Keratinocyte (primary cell): ENCODE data around the gene CORO7. TPM values are rescaled to one million over a fixed set of nuclear protein-coding genes. Genes with fewer than 3 reads are reported as not detected.

Experiments used
- DNase-seq: peaks from one replicate; pipeline ENCODE4 v3.0.0-alpha.2; 2011; ENCODE audit warnings: low read depth, missing footprints, low spot score
- FAIRE-seq: peaks from 2 replicates; lab custom pipeline; 2011; peaks lifted over from hg19 to GRCh38; lab: Jason Lieb, UNC
- H2AFZ ChIP-seq: 2 replicates; pipeline ENCODE4 v1.6.0; 2012; ENCODE audit warnings: low read length, control low read depth, inconsistent platforms; ENCODE audit not compliant: control insufficient read depth
- H3K27ac ChIP-seq: 2 replicates; pipeline ENCODE4 v1.5.1; 2011; ENCODE audit warnings: low read length; ENCODE audit not compliant: control insufficient read depth, insufficient read depth
- H3K27me3 ChIP-seq: 3 replicates; pipeline ENCODE4 v1.6.0; 2011; ENCODE audit warnings: low read length; ENCODE audit not compliant: control insufficient read depth, insufficient read depth; ENCODE audit errors: extremely low read depth
- H3K36me3 ChIP-seq, 2 experiments: 2 replicates in 1 of 2; 3 replicates in 1 of 2; pipeline ENCODE4 v1.5.1; 2011; ENCODE audit warnings: low read length in 2 of 2, mild to moderate bottlenecking in 1 of 2; ENCODE audit not compliant: control insufficient read depth in 2 of 2, insufficient read depth in 2 of 2; ENCODE audit errors: extremely low read depth in 1 of 2
- H3K4me1 ChIP-seq: 3 replicates; pipeline ENCODE4 v1.5.1; 2011; ENCODE audit warnings: low read length; ENCODE audit not compliant: control insufficient read depth, insufficient read depth; ENCODE audit errors: extremely low read depth
- H3K4me2 ChIP-seq: 3 replicates; pipeline ENCODE4 v1.6.0; 2011; ENCODE audit warnings: low read depth, low read length; ENCODE audit not compliant: control insufficient read depth, insufficient read depth; ENCODE audit errors: extremely low read depth
- H3K4me3 ChIP-seq, 3 experiments: fragments of 200-600 bp in 1 of 3; sonication (generic) in 1 of 3; 2 replicates in 2 of 3; 3 replicates in 1 of 3; pipeline ENCODE4 v1.5.1; 2011 to 2016; ENCODE audit warnings: low read length in 3 of 3, mild to moderate bottlenecking in 3 of 3, control low read depth in 2 of 3, inconsistent platforms in 1 of 3, low read depth in 1 of 3, mixed read lengths in 1 of 3, mixed run types in 1 of 3, moderate library complexity in 1 of 3; ENCODE audit not compliant: control insufficient read depth in 2 of 3, insufficient read depth in 2 of 3; ENCODE audit errors: extremely low read depth in 1 of 3
- H3K79me2 ChIP-seq: 2 replicates; pipeline ENCODE4 v1.6.0; 2012; ENCODE audit warnings: low read length; ENCODE audit not compliant: control insufficient read depth, insufficient read depth
- H3K9ac ChIP-seq: 3 replicates; pipeline ENCODE4 v1.6.0; 2011; ENCODE audit warnings: low read length; ENCODE audit not compliant: control insufficient read depth, insufficient read depth; ENCODE audit errors: extremely low read depth
- H3K9me1 ChIP-seq: 3 replicates; pipeline ENCODE4 v1.6.0; 2011; ENCODE audit warnings: low read length; ENCODE audit not compliant: control insufficient read depth, insufficient read depth; ENCODE audit errors: extremely low read depth
- H3K9me3 ChIP-seq: 2 replicates; pipeline ENCODE4 v1.5.1; 2012; ENCODE audit warnings: low read depth, low read length; ENCODE audit not compliant: control insufficient read depth
- H4K20me1 ChIP-seq: 3 replicates; pipeline ENCODE4 v1.6.0; 2011; ENCODE audit warnings: low read length; ENCODE audit not compliant: control insufficient read depth, insufficient read depth; ENCODE audit errors: extremely low read depth
- CTCF ChIP-seq, 3 experiments: IDR thresholded peaks in 1 of 3; conservative IDR thresholded peaks in 1 of 3; optimal IDR thresholded peaks in 1 of 3; 2 replicates in 2 of 3; 3 replicates in 1 of 3; pipeline versions ENCODE3 to v1.5.1; 2011; ENCODE audit warnings: low read length in 3 of 3, mild to moderate bottlenecking in 3 of 3, moderate library complexity in 2 of 3, control low read depth in 1 of 3, inconsistent platforms in 1 of 3; ENCODE audit not compliant: insufficient read depth in 2 of 3; ENCODE audit errors: extremely low read depth in 1 of 3
- EZH2 ChIP-seq: IDR thresholded peaks from one replicate; pipeline ENCODE4 v1.6.1; 2012; ENCODE audit warnings: inconsistent platforms, mild to moderate bottlenecking, low read length, moderate library complexity
- dilution Hi-C: fragments of 300-500 bp; cut with MboI; formaldehyde crosslinking; loops from one replicate; pipeline ENCODE4 v1.7.0; 2020; ENCODE audit warnings: low sequenced_read_pairs; ENCODE audit not compliant: extremely low pct_ligation_motif_present
- polyA plus RNA-seq, 5 experiments: library from polyadenylated mRNA; depleted of rRNA in 3 of 5; stranded (reverse) in 3 of 5; stranded (forward) in 1 of 5; unstranded in 1 of 5; fragments of >200 nt; gene quantifications; 1 replicate in 1 of 5; 2 replicates in 3 of 5; 3 replicates in 1 of 5; pipeline versions ENCODE4 v1.2.1 to v1.2.3, GENCODE V29; 2011 to 2012; ENCODE audit warnings: missing spikeins in 2 of 5, low read depth in 1 of 5, low replicate concordance in 1 of 5

The CORO7 gene
- polyA plus RNA-seq, 1 donor (not counting 4 experiments of a cell fraction or from before 2014, with no cell fraction given), result 8.4 TPM

- dilution Hi-C loops, result no loop called here
- TF ChIP-seq CTCF (optimal IDR thresholded peaks at IDR 0.05 in 1 of 3, IDR thresholded peaks at IDR 0.05 in 1 of 3, conservative IDR thresholded peaks at IDR 0.05 in 1 of 3; ENCODE audit: extremely low read depth in 1 of 3, insufficient read depth in 2 of 3, low read length in 3 of 3) (no peak), EZH2 (no peak)
- no peak overlapping the region for H3K4me3 ChIP-seq
- H3K9ac ChIP-seq, result peak overlapping the region; percentile 60
- peaks cover 3% of the 10 kb centered on the region for H3K9me1 ChIP-seq
- no peak for DNase-seq
- FAIRE-seq, result peak; percentile 26
- H3K4me1 ChIP-seq, result peaks cover 32% of the 10 kb centered on the region
- H3K9me3 ChIP-seq, result no peaks in the 10 kb centered on the region
- H2AFZ ChIP-seq, result no peak overlapping the region
- H3K36me3 ChIP-seq, result no peaks in the 10 kb centered on the region
- peak overlapping the region; percentile 2 for H3K27ac ChIP-seq
- H3K4me2 ChIP-seq, result peak overlapping the region; percentile 54
- no peaks in the 10 kb centered on the region for H3K27me3 ChIP-seq
- H3K79me2 ChIP-seq, result no peaks in the 10 kb centered on the region
- peaks cover 3% of the 10 kb centered on the region for H4K20me1 ChIP-seq
Measured at GRCh38 chr16:4373909-4374742, 42.3 kb downstream of the CORO7 start.

DNA sequence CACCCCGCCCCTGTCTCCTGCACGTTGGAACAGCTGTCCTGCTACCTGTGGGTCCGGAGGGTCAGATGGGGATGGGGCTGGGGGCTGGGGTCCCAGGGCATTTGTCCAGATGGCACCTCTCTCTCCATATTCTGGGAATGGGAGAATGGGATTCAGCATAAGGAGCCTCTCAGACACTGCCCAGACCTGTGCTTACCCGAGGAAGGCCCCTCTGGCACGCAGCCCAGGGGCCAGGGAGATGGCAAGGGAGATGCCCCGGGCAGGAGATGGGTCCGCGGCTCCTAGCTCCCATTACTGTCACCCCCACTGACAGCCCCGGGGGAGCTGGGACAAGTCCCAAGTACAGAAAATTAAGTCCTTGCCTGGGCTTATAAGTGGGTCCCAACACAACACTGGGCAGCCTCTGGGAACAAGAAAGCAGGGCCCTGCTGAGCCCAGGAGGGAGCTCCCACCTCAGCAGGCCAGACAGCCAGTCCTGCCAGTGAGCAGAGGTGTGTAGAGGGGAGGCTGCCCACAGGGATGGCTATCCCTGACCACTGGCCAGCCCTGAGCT, 43.0 kb downstream of the CORO7 start:
- no peak for DNase-seq
- H3K4me3 ChIP-seq, result no peak overlapping the region
- H3K27me3 ChIP-seq, result no peaks in the 10 kb centered on the region
- peak overlapping the region; percentile 80 for H3K4me2 ChIP-seq
- dilution Hi-C loops, result no loop called here
- H3K9me1 ChIP-seq, result peaks cover 3% of the 10 kb centered on the region
- peaks cover 3% of the 10 kb centered on the region for H4K20me1 ChIP-seq
- H3K36me3 ChIP-seq, result no peaks in the 10 kb centered on the region
- FAIRE-seq, result no peak
- no peak for TF ChIP-seq EZH2
- no peak for TF ChIP-seq CTCF (optimal IDR thresholded peaks at IDR 0.05 in 1 of 3, IDR thresholded peaks at IDR 0.05 in 1 of 3, conservative IDR thresholded peaks at IDR 0.05 in 1 of 3; ENCODE audit: extremely low read depth in 1 of 3, insufficient read depth in 2 of 3, low read length in 3 of 3)
- no peaks in the 10 kb centered on the region for H3K79me2 ChIP-seq
- peaks cover 37% of the 10 kb centered on the region for H3K4me1 ChIP-seq
- no peak overlapping the region for H2AFZ ChIP-seq
- no peaks in the 10 kb centered on the region for H3K9me3 ChIP-seq
- H3K27ac ChIP-seq, result peak overlapping the region; percentile 2
- H3K9ac ChIP-seq, result peak overlapping the region; percentile 60
